Natural killer cell (primary cell): ENCODE measurements around the gene CBX4. TPM values are rescaled to one million over a fixed set of nuclear protein-coding genes. Genes with fewer than 3 reads are reported as not detected.

Experiments
- ATAC-seq, 3 donors: fragments of 150-1000 bp in 2 of 3; fragments of 200-7000 bp in 1 of 3; cut with Tn5 transposase; 1 replicate in 1 of 3; 2 replicates in 2 of 3; pipeline ENCODE4 v1.10.0; 2021; ENCODE audit warnings: mild to moderate bottlenecking in 2 of 3, moderate library complexity in 2 of 3
- DNase-seq, 2 donors: peaks; one replicate each; pipeline versions ENCODE4 v3.0.0 to v3.0.0-alpha.2; 2013 to 2021; ENCODE audit warnings: mixed read lengths in 1 of 2
- H3K27ac ChIP-seq: one replicate; pipeline ENCODE4 v1.5.1; 2013; ENCODE audit warnings: mild to moderate bottlenecking, low read length
- H3K27me3 ChIP-seq: one replicate; pipeline ENCODE4 v1.6.1; 2013; ENCODE audit warnings: low read length; ENCODE audit not compliant: control insufficient read depth, insufficient read depth
- H3K36me3 ChIP-seq: one replicate; pipeline ENCODE4 v1.6.1; 2013; ENCODE audit warnings: low read length; ENCODE audit not compliant: control insufficient read depth, insufficient read depth
- H3K4me1 ChIP-seq: one replicate; pipeline ENCODE4 v1.6.1; 2013; ENCODE audit warnings: low read length; ENCODE audit not compliant: control insufficient read depth, insufficient read depth
- H3K4me3 ChIP-seq: one replicate; pipeline ENCODE4 v1.5.1; 2013; ENCODE audit warnings: low read length
- H3K9me3 ChIP-seq: one replicate; pipeline ENCODE4 v1.6.1; 2013; ENCODE audit warnings: low read length; ENCODE audit not compliant: control insufficient read depth, insufficient read depth
- H3K27ac Mint-ChIP-seq, 2 donors: one replicate each; pipeline ENCODE4 v1.8.0; 2022; ENCODE audit warnings: mild to moderate bottlenecking in 2 of 2, mixed read lengths in 2 of 2, moderate library complexity in 1 of 2
- H3K27me3 Mint-ChIP-seq, 2 donors: one replicate each; pipeline ENCODE4 v1.8.0; 2022; ENCODE audit warnings: low read depth in 2 of 2, mixed read lengths in 2 of 2
- H3K36me3 Mint-ChIP-seq: one replicate; pipeline ENCODE4 v1.8.0; 2022; ENCODE audit warnings: mixed read lengths
- H3K4me1 Mint-ChIP-seq, 2 donors: one replicate each; pipeline ENCODE4 v1.8.0; 2022; ENCODE audit warnings: mixed read lengths in 2 of 2
- H3K4me3 Mint-ChIP-seq: one replicate; pipeline ENCODE4 v1.8.0; 2022; ENCODE audit warnings: mild to moderate bottlenecking, moderate library complexity, mixed read lengths
- H3K9me3 Mint-ChIP-seq, 2 donors: one replicate each; pipeline ENCODE4 v1.8.0; 2022; ENCODE audit warnings: mixed read lengths in 2 of 2
- CTCF ChIP-seq: fragments of 200-600 bp; IDR thresholded peaks from one replicate; pipeline ENCODE4 v1.8.0; 2022; ENCODE audit warnings: antibody characterized with exemption
- WGBS: methylation state at CpG from one replicate; pipeline ENCODE4 v1.1.7; 2013; ENCODE audit warnings: missing lambda C conversion rate; ENCODE audit not compliant: insufficient coverage; 5-methylcytosine and 5-hydroxymethylcytosine counted together
- intact Hi-C: fragments of 100-400 bp; cut with micrococcal nuclease; formaldehyde crosslinking; loops from one replicate; pipeline ENCODE4 v1.14.2; 2022
- total RNA-seq, 4 donors: library from RNA; stranded (reverse); fragments of 120-200 nt in 1 of 4; gene quantifications; one replicate each; pipeline versions ENCODE4 v1.2.3 to v1.2.4, GENCODE V29; 2013 to 2022

The CBX4 gene
- total RNA-seq, 3 donors from 2014 or later (not counting 1 experiment from before 2014, with no cell fraction given) = 147 to 220 (median 217) TPM

GRCh38 chr17:79813297-79814126 lies 25.7 kb downstream of the CBX4 start:
- intact Hi-C loops = no loop called here

GRCh38 chr17:79812353-79813258 lies 26.6 kb downstream of the CBX4 start:
- Histone ChIP-seq H3K4me3 (no peak overlapping the region), H3K4me1 (peaks cover 54% of the 10 kb centered on the region), H3K27me3 (peaks cover 71% of the 10 kb centered on the region), H3K9me3 (no peaks in the 10 kb centered on the region), H3K27ac (no peak overlapping the region), H3K36me3 (no peaks in the 10 kb centered on the region)
- 2% methylated on average over 58 of the region's 72 CpGs for WGBS
- peak overlapping the region in 1 of 2 donors; percentile 57 for H3K27ac Mint-ChIP-seq
- peak in 1 of 2 donors; percentile 41 for DNase-seq
- no peak for TF ChIP-seq CTCF
- ATAC-seq = no peak
- peaks cover 12 to 23% of the 10 kb centered on the region in 2 donors for H3K4me1 Mint-ChIP-seq
- intact Hi-C loops = no loop called here
- peaks cover 47 to 48% of the 10 kb centered on the region in 2 donors for H3K27me3 Mint-ChIP-seq
- H3K4me3 Mint-ChIP-seq = peak overlapping the region; percentile 71
- no peaks in the 10 kb centered on the region for H3K9me3 Mint-ChIP-seq
- H3K36me3 Mint-ChIP-seq = no peaks in the 10 kb centered on the region

More at GRCh38 chr17:79813297-79814126, 25.7 kb downstream of the CBX4 start:
- peak in 1 of 3 donors; percentile 10 for ATAC-seq
- Mint-ChIP-seq H3K27me3 (peaks cover 46 to 49% of the 10 kb centered on the region in 2 donors), H3K4me3 (no peak overlapping the region), H3K36me3 (no peaks in the 10 kb centered on the region), H3K4me1 (peaks cover 12 to 23% of the 10 kb centered on the region in 2 donors), H3K27ac (no peak overlapping the region), H3K9me3 (no peaks in the 10 kb centered on the region)
- DNase-seq = peak in 1 of 2 donors; percentile 52
- H3K36me3 ChIP-seq = no peaks in the 10 kb centered on the region
- no peaks in the 10 kb centered on the region for H3K9me3 ChIP-seq
- no peak for TF ChIP-seq CTCF
- under 1% methylated on average over 84 of the region's 89 CpGs for WGBS
- H3K27ac ChIP-seq = no peak overlapping the region
- peaks cover 62% of the 10 kb centered on the region for H3K27me3 ChIP-seq
- peaks cover 54% of the 10 kb centered on the region for H3K4me1 ChIP-seq
- H3K4me3 ChIP-seq = no peak overlapping the region

GRCh38 chr17:79811868-79812352 lies 27.3 kb downstream of the CBX4 start:
- Mint-ChIP-seq H3K4me1 (peaks cover 12 to 23% of the 10 kb centered on the region in 2 donors), H3K27ac (peak overlapping the region in 1 of 2 donors; percentile 57), H3K27me3 (peaks cover 47 to 49% of the 10 kb centered on the region in 2 donors), H3K4me3 (peak overlapping the region; percentile 59), H3K9me3 (no peaks in the 10 kb centered on the region), H3K36me3 (no peaks in the 10 kb centered on the region)
- 5% methylated on average over 19 of the region's 20 CpGs for WGBS
- Histone ChIP-seq H3K4me1 (peaks cover 54% of the 10 kb centered on the region), H3K27me3 (peaks cover 77% of the 10 kb centered on the region), H3K4me3 (no peak overlapping the region), H3K9me3 (no peaks in the 10 kb centered on the region), H3K36me3 (no peaks in the 10 kb centered on the region), H3K27ac (no peak overlapping the region)
- DNase-seq (no peak), ATAC-seq (no peak)
- TF ChIP-seq CTCF = no peak
- intact Hi-C loops = loop anchor here (2.0 kb wide), 1 partner anchor 15 kb away; the partner anchor contains the start of gene CBX8
